ENCODE results near the gene SH2D1A.

SH2D1A gene

DNA sequence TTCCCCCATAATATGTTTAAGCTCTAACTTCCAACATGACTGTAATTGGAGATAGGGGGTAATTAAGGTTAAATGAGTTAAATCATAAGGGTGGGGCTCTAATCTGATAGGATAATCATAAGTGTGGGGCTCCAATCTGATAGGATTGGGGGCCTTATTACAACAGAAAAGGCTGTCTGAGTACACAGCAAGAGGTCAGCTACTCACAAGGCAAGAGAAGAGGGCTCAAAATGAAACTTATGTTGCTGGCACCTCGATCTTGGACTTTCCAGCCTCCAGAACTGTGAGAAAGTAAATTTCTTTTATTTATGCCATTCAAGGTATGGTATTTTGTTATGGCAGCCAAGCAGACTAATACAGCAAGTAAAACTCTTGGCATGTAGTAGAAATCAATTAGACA, 16.4 kb downstream of the SH2D1A start:
- TF ChIP-seq, protein P1, sequence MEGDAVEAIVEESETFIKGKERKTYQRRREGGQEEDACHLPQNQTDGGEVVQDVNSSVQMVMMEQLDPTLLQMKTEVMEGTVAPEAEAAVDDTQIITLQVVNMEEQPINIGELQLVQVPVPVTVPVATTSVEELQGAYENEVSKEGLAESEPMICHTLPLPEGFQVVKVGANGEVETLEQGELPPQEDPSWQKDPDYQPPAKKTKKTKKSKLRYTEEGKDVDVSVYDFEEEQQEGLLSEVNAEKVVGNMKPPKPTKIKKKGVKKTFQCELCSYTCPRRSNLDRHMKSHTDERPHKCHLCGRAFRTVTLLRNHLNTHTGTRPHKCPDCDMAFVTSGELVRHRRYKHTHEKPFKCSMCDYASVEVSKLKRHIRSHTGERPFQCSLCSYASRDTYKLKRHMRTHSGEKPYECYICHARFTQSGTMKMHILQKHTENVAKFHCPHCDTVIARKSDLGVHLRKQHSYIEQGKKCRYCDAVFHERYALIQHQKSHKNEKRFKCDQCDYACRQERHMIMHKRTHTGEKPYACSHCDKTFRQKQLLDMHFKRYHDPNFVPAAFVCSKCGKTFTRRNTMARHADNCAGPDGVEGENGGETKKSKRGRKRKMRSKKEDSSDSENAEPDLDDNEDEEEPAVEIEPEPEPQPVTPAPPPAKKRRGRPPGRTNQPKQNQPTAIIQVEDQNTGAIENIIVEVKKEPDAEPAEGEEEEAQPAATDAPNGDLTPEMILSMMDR (IDR thresholded peaks at IDR 0.05; ENCODE audit: insufficient read depth, low read length, poor library complexity, severe bottlenecking), result no peak
- DNase-seq (ENCODE audit: extremely low read depth, insufficient read length), result no peak
- H3K27me3 ChIP-seq (replicated peaks; ENCODE audit: control insufficient read depth, insufficient read depth, low read length), result no peaks in the 10 kb centered on the region
- no peaks in the 10 kb centered on the region for H3K36me3 ChIP-seq (ENCODE audit: control insufficient read depth, insufficient read depth, low read length)
- H3K4me3 ChIP-seq (replicated peaks; ENCODE audit: low read depth, low read length), result no peak overlapping the region

DNA sequence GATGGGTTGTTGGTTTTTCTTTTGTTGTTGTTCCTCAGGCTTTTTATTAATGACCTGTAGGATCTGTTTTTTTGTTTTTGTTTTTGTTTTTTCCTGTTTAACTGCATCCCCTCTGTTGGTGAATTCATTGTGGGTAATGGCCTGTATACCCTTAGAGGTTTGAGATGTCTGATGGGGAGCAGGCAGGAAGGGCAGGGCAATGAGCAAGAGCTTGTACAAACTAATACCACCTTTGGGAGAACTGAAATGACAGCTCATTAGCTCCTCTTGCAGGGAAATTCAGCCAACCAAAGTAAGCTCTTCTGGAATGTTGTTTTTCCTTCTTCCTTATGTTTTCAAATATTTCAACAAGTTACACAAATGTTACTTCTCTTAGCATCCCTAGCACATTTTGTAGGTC, 23.4 kb downstream of the SH2D1A start:
- Histone ChIP-seq H3K4me3 (replicated peaks; ENCODE audit: low read depth, low read length) (no peak overlapping the region), H3K36me3 (ENCODE audit: control insufficient read depth, insufficient read depth, low read length) (no peaks in the 10 kb centered on the region), H3K27me3 (replicated peaks; ENCODE audit: control insufficient read depth, insufficient read depth, low read length) (no peaks in the 10 kb centered on the region)
- DNase-seq (ENCODE audit: extremely low read depth, insufficient read length), result no peak
- TF ChIP-seq, protein P1 (IDR thresholded peaks at IDR 0.05; ENCODE audit: insufficient read depth, low read length, poor library complexity, severe bottlenecking), result no peak

DNA sequence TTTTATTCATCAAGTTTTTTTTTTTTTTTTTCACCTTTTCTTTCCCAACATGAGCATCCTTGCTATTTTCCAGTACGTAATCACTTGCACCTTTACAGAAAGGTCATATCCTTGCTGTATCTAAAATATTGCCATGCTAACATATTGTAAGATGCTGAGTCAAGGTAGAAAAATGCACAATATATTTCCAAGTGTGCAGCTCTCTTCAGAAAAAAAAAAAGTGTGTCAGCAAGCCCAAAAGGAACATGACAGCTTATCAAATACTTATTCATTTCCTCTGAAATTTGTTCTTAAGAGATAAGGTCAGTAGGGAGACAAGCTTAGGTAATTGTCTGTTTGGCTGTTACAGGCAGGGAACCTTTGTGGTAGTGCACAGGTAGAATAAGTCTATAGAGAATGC, 27.0 kb downstream of the SH2D1A start:
- Histone ChIP-seq H3K36me3 (ENCODE audit: control insufficient read depth, insufficient read depth, low read length) (no peaks in the 10 kb centered on the region), H3K4me3 (replicated peaks; ENCODE audit: low read depth, low read length) (no peak overlapping the region), H3K27me3 (replicated peaks; ENCODE audit: control insufficient read depth, insufficient read depth, low read length) (no peaks in the 10 kb centered on the region)
- DNase-seq (ENCODE audit: extremely low read depth, insufficient read length), result no peak
- TF ChIP-seq, protein P1 (IDR thresholded peaks at IDR 0.05; ENCODE audit: insufficient read depth, low read length, poor library complexity, severe bottlenecking), result no peak

DNA sequence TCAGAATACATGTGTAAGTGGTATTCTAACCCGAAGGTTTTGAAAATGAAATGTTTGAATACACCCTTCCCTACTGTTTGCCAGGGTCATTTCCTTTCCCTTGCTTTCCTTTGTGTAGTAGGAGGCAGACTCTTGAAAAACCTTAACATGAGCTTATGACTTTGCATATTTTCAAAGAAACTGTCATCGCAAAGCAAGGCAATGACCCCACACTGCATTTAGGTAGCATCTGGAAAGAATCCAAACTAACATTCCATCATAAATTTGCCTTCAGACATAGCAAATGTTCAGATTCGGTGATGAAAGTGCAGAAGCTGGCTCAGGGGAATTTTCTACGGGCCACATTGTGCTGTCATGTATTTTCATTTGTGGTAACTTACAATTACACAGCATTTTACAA, 32.3 kb downstream of the SH2D1A start:
- Histone ChIP-seq H3K36me3 (ENCODE audit: control insufficient read depth, insufficient read depth, low read length) (no peaks in the 10 kb centered on the region), H3K27me3 (replicated peaks; ENCODE audit: control insufficient read depth, insufficient read depth, low read length) (no peaks in the 10 kb centered on the region), H3K4me3 (replicated peaks; ENCODE audit: low read depth, low read length) (no peak overlapping the region)
- TF ChIP-seq, protein P1 (IDR thresholded peaks at IDR 0.05; ENCODE audit: insufficient read depth, low read length, poor library complexity, severe bottlenecking), result no peak
- no peak for DNase-seq (ENCODE audit: extremely low read depth, insufficient read length)

DNA sequence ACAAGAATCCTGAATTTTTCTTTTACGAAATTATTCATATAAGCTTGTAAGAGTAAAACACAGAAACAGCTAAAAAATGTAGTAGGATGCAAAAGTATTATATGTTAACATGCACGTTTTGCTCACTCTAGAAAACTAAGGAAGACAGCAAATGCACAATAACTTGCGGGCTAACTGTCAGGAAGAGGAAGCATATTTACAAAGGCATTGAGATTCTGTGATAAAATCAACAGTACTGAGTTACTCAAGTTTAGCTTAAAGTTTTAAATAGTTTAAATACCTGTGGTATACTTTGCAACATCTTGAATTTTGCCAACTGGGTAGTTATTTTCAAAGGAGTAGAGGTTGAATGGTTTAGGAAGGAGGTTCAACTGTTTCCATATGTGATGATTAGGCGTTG, 37.0 kb downstream of the SH2D1A start:
- no peak for DNase-seq (ENCODE audit: extremely low read depth, insufficient read length)
- Histone ChIP-seq H3K4me3 (replicated peaks; ENCODE audit: low read depth, low read length) (no peak overlapping the region), H3K36me3 (ENCODE audit: control insufficient read depth, insufficient read depth, low read length) (no peaks in the 10 kb centered on the region), H3K27me3 (replicated peaks; ENCODE audit: control insufficient read depth, insufficient read depth, low read length) (no peaks in the 10 kb centered on the region)
- TF ChIP-seq, protein P1 (IDR thresholded peaks at IDR 0.05; ENCODE audit: insufficient read depth, low read length, poor library complexity, severe bottlenecking), result no peak

DNA sequence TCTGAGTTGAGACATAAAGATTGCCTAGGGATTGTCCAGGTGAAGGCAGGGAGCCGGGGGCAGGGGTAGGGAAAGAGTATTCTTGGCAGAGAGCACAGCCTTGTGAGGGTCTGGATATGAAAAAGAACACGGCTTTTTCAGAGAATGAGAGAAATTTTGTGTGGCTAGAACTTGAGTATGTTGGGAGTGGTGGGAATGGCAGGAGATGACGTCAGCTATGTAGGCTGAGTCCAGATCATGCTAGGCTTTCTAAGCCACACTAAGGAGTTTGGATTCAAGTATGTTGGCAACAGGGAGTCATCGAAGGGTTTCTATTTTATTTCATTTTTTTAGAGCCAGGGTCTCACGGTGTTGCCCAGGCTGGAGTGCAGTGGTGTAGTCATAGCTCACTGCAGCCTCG, 40.0 kb downstream of the SH2D1A start:
- DNase-seq (ENCODE audit: extremely low read depth, insufficient read length), result no peak
- Histone ChIP-seq H3K27me3 (replicated peaks; ENCODE audit: control insufficient read depth, insufficient read depth, low read length) (no peaks in the 10 kb centered on the region), H3K4me3 (replicated peaks; ENCODE audit: low read depth, low read length) (no peak overlapping the region), H3K36me3 (ENCODE audit: control insufficient read depth, insufficient read depth, low read length) (no peaks in the 10 kb centered on the region)
- TF ChIP-seq, protein P1 (IDR thresholded peaks at IDR 0.05; ENCODE audit: insufficient read depth, low read length, poor library complexity, severe bottlenecking), result no peak
